Stimulated activated CD4-positive, alpha-beta T cell treated with anti-CD3 and anti-CD28 coated beads, Interleukin-15, amount 100 ng/mL, for 24 hours (primary cell): ENCODE measurements around the gene PODXL.
"Not testable (repeated sequence)": the region's sequence is repeated elsewhere in the genome, so short reads cannot be mapped to it uniquely, and the experiment has no call there.

Experiments used
- DNase-seq: peaks from one replicate; pipeline ENCODE4 v3.0.0-alpha.2; 2020

The PODXL gene

DNA sequence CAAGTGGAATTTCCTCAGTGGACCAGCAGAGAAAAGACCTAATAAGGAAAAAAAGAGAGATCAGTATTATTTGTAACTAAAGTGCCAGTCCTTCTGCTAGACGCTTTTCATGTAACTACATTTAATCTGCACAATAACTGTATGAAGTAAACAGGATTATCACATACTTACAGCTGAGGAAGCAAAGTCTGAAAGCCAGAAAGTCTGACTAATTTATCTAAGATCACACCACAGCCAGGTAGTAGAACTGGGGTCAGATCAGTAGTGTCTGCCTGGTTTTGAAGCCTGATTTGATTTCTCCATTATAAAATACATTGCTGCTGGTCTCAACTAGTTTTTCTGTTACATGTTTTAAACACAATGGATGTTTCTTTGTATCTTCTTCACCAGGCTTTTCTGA lies 69.2 kb downstream of the PODXL start:
- DNase-seq, result no peak

DNA sequence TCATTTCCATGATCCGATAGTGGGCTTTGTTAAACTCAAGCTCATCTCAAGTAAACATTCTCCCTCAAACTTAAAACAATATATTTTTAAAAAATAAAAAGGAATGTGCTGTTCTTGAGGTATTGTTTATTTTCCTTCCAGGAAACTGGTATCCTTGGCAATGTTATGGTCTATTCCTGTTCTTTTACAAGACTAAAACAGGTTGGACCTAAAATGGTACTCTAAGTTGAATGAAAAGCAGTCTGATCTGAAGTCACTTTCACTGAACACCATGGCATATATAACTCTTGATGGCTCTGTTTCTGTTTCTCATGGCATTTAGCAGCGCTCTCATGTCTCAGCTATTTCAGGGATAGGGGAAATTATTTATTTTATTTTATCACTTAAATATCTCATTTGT lies 70.1 kb downstream of the PODXL start:
- DNase-seq, result no peak

DNA sequence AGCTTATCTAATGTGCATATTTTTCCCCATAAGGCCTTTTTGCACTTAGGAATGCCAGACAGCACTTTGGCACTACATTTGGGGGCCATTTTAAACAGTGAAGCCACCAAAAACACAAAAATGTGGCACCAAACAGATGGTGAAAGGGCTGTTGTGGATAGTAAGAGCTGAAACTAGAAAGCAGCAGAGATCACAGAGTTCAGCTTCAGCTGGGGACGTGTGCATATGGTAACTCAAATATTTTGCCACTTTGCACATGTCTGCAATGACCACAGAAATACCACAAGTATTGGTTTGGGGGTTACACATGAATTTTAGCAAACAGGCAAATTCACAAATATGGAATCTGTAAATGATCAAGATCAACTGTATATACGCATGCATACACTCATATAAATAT lies 72.8 kb downstream of the PODXL start:
- no peak for DNase-seq

DNA sequence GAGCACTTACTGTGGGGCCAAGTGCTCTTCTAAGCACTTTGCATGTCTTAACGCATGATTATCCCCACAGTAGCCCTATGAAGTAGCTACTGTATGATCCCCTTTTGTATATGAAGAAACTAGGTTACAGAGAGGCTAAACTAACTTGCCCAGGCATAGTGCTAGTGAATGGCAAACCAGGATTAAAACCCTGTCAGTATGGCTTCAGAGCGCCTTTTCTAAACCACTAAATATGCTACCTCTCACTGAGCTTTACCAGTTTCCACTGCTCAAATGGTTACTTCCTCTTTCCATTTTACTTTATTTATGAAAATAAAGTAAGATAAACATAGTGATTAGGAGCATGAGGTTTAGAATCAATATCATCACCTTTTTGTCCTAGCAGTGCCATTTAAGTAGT lies 73.6 kb downstream of the PODXL start:
- no peak for DNase-seq

DNA sequence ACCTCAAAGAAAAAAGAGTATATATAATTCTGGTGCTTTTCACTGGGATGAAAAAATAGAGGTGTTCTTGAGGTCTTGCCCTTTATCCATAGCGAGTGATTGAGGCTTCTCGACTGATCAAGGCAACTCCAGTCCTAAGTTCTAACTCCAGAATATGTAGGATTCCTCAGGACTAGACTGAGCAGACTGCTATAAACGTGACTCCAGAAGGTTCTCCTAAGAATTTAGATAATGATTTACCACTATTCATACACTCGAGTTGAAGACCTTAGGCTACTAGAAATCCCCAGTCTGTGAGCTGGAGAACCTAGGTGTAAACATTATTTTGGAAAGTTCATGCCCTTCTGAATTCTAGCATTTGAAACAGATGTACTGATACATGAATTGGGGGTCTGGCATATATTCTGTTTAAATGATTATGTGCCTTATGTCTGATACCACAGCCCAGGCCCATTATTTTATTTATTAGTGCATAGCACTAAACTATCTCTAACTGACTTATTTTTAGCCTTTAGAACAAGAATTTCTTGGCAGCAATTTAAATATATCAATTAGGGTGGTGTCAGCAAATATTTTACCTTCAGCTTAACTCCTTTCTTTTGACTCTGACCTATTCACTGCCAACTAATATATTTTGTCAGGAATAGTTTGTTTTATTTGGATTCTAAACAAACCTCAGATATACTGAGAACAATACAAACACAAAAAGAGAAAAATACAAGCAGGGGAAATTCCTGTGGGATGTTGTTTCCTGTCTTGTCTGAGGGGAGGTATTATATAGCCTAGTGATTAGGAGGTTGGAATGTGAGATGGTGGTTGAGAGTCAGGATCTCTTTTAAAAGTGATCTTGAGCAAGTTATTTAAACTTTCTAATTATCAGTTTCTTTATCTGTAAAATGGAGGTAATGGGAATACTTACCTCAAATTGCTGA lies 75.8 kb downstream of the PODXL start:
- DNase-seq, result no peak

DNA sequence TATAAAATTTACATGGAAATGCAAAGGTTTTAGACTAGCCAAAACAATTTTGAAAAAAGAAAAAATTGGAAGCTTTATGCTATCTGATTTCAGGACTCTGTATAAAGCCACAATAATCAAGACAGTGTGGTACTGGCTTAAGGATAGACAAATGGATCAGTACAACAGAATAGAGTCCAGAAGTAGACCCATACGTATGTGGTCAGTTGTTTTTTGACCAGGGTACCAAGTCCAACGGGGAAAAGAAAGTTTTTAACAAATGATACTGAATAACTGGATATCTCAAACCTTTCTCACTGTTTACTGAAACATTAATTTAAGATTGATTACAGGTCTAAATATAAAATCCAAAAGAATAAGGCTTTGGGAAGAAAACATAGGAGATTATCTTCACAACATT lies 79.7 kb downstream of the PODXL start:
- DNase-seq, result no peak

DNA sequence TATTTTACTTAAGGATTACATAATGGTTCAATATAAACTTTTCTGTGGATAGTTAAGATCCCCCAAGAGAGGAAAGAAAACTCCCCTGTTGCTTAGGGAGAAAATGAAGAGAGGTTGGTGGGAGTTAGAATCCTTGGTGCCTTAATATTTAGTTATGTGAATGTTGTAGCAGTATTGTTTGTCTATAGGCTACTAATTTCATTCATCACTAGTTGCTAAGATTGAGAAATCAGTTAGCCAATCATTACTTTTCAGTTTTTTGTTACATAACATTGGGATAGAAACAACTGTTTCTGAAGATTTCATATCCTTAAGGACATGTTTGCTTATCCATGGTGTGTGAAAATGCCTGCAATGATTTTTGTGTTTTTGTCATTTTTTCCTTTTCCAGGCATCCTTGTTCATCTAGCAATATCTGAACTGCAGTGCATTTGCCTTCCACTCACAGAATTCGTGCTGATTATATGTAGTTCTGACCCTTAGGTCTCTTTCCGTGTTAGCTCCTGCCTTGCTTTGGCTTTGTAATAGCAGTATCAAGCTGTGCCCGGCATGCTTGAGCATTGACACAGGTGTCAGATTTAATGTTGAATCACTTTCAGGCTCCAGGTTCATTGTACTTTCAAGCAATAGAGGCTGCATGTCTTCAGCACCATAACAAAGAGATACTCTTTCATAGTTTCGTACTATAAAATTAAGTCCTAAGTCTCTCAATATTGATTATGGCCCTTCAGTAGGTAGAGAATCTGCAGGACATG lies 85.0 kb downstream of the PODXL start:
- DNase-seq, result no peak

DNA sequence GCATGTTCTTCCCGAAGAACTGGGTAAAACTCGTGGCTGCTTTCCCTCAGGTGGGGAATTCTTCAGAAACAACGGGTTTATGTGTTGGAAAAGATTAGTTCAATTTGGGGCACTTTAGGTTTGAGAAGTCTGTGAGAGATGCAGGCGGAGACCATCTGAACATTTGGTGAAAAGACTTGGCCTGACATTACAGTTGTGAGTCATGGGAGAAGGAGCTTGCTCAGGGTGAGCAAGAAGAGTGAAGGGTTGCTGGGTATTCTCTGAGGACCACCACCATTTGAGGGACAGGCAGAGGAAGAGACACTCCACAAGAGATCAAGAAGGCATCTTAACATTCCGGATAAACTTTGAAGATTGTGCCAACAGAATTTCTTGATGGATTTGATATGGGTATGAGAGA lies 88.6 kb downstream of the PODXL start:
- DNase-seq, result no peak

DNA sequence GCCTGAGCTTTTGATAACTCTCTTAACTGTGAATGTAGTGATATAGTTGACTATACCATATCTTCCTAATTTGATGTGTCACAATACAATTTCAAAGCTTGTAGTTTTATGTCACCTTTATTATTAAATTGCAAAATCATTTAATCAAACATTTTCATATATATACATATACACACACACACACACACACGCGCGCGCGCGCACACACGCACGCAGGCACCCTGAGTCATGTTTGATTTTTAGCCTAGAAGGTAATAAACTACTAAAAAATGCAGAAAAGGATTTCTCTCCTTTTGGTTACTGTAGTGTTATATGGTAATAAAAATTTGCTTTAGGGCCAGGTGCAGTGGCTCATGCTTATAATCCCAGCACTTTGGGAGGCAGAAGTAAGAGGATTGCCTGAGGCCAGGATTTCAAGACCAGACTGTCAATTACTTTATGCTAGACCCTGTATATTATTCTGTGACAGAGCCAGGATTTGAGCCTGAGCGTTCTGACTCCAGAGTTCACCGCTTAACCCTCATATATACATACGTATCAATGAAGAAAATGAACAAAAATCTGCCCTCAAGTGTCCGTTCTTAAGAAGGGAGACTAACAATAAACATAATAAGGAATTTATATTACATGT lies 89.6 kb downstream of the PODXL start:
- no peak for DNase-seq

DNA sequence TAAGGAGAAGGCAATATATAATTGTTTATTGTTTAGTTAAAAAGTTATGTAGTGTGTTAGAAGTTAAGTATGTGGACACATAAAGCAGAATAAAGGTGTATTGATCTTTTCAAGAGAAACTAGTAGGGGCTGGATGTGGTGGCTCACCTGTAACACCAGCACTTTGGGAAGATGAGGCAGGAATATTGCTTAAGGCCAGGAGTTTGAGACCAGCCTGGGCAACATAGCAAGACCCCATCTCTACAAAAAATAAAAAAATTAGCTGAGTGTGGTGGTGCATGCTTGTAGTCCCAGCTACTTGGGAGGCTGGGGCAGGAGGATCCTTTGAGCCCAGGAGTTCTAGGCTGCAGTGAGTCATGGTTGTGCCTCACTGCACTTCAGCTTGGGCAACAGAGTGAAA lies 93.7 kb downstream of the PODXL start:
- not testable (repeated sequence) for DNase-seq

DNA sequence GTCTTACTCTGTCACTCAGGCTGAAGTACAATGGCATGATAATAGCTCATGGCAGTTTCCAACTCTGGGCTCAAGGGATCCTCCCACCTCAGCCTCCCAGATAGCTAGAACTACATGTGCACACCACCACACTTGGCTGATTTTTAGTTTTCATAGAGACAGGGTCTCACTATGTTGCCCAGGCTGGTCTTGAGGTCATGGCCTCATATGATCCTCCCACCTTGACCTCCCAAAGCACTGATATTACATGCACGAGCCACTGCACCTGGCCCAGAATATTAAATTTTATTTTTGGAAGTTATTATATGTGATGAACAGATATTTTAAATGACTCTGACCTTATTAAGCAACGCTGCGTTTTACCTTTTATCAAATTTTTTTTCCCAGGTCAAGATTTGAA lies 94.4 kb downstream of the PODXL start:
- no peak for DNase-seq

DNA sequence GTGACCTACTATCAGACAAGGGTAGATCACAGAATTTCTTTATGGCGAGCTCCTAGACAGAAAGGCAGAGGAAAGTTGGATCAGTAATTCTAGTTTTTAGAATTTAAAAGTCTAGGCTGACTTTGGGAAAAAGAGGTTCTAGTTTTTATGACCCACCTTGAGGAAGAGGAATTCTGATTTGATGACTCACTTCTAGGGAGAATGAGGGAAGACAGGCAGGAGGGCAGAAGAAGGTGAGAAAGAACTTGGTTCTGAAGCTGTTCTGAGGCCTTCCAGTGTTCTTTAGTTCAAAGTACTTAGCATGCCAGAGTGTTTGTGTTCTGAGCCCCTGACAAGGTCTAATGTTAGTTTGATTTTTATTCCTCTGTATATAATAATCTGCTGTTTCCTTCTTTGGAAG lies 97.2 kb downstream of the PODXL start:
- no peak for DNase-seq

DNA sequence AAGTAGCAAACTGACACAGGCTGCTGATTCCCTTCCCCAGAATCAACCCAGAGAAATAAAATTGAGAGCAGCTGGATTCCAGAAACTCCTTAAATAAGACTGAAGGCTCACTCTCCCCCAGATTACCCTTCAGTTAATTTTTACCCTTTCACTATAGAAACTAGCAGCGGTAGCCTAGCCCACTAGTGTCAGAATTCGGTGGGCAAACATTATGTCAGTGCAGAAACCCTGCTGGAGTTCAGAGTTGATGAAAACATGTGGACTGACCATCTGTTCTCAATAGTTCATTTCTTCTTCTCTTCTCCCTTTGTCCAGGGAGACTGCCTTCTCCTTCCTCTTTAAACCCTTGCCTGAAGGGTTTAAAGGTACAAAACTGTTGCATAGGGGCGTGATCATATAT lies 100.1 kb downstream of the PODXL start:
- DNase-seq, result no peak

DNA sequence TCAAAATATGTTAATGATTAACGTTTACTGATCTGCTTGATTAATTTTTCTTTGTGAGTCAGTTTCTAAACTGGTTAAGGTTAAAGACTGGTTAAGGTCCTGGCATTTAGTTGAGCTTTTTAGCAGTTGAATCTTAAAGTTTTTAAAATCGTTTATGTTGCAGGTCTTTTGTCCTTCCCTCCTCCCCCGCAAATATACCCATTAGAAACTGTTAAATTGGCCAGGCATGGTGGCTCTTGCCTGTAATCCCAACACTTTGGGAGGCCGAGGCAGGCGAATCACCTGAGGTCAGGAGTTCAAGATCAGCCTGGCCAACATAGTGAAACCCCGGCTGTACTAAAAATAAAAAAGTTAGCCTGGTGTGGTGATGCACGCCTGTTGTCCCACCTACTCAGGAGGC lies 100.9 kb downstream of the PODXL start:
- DNase-seq, result no peak

DNA sequence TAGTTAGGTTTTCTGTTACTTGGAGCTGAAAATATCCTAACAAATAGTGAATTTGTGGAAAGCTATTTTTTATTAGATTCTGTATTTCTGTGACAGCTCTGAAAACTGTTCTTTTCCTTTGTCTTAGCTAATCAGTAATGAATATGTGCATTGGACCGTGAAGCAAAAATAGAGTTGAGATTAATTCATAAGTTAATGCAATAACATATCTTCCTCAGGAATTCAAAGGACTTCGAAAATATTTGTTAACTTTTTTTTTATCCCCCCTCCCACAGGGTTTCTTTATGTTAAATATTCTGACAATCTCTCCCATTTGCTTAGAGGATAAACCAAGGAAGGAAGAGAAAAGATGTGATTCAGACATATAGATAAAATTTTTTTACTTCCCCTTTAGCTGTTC lies 101.4 kb downstream of the PODXL start:
- no peak for DNase-seq

DNA sequence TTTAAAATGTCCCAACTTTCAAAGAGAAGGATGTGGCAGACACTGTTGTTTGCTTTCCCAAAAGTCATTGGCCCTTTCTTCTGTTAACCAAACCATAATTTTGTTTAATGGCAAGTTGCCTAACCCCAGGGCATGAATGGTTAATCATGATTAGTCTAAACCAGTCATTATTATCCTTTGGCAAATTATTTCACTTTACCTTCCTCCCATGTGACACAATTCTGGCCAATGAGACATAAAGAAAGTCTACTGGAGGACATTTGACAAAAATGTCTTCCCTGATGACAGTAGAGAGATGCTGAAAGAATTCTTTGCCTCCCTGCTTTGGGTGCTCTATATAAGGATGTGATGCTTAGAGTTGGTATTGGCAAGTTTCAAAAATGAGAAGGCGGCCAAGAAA lies 101.9 kb downstream of the PODXL start:
- no peak for DNase-seq
